Neuron (in vitro differentiated cells): ENCODE data around the gene GDF2.

Experiments used
- H2AFZ ChIP-seq: one replicate; pipeline ENCODE4 v1.6.1; 2013; ENCODE audit warnings: low read depth, mild to moderate bottlenecking, inconsistent platforms, low read length, moderate library complexity
- H3K27me3 ChIP-seq: one replicate; pipeline ENCODE4 v1.6.1; 2013; ENCODE audit warnings: low read length; ENCODE audit not compliant: insufficient read depth
- H3K36me3 ChIP-seq: one replicate; pipeline ENCODE4 v1.6.1; 2013; ENCODE audit warnings: low read length; ENCODE audit not compliant: insufficient read depth
- H3K4me1 ChIP-seq: one replicate; pipeline ENCODE4 v1.6.1; 2013; ENCODE audit warnings: low read length; ENCODE audit not compliant: insufficient read depth
- H3K4me3 ChIP-seq: 2 replicates; pipeline ENCODE4 v1.5.1; 2013; ENCODE audit warnings: mild to moderate bottlenecking, low read length, moderate library complexity
- H3K9me3 ChIP-seq: one replicate; pipeline ENCODE4 v1.6.1; 2013; ENCODE audit warnings: low read length

The GDF2 gene

GRCh38 chr10:47321521-47322195, 596 bp upstream of the GDF2 start:
- H2AFZ ChIP-seq, result no peak overlapping the region
- no peaks in the 10 kb centered on the region for H3K27me3 ChIP-seq
- H3K9me3 ChIP-seq, result no peaks in the 10 kb centered on the region
- H3K36me3 ChIP-seq, result no peaks in the 10 kb centered on the region
- peaks cover 6% of the 10 kb centered on the region for H3K4me1 ChIP-seq
- no peak overlapping the region for H3K4me3 ChIP-seq

GRCh38 chr10:47323087-47323486, 833 bp downstream of the GDF2 start:
- Histone ChIP-seq H3K36me3 (no peaks in the 10 kb centered on the region), H3K4me3 (no peak overlapping the region), H3K4me1 (no peaks in the 10 kb centered on the region), H2AFZ (no peak overlapping the region), H3K9me3 (no peaks in the 10 kb centered on the region), H3K27me3 (no peaks in the 10 kb centered on the region)

DNA sequence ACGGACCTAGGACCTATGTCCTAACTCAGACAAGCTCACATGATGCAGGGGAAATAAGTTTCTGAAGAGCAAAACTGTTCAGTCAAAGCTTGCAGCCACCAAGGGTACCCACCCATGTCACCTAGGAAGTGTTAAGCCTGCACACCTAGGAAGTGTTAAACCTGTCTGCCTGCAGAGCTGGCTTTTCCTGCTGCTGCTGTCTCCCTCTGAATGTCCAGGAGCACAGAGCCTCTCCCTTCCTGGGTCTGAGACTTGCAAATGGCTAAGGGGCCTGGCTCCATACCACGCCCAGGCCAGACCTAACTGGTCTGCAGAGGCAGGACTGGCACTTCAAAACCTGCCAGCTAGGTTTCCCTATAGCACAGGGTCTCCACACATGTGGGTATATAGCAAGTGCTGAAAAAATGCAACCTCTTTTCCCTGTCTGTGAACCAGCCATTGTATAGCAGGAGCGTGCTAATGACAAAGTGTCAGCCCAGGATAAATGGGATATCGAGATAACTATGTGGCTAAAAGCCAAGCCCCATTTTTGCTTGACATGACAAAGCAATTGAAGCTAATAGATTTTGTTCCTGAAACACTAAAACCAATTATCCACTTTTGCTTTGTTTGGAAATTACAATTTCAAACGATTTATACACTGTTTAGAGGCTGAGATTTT, 1.5 kb downstream of the GDF2 start:
- H2AFZ ChIP-seq, result no peak overlapping the region
- no peaks in the 10 kb centered on the region for H3K9me3 ChIP-seq
- no peaks in the 10 kb centered on the region for H3K36me3 ChIP-seq
- H3K4me3 ChIP-seq, result no peak overlapping the region
- H3K27me3 ChIP-seq, result no peaks in the 10 kb centered on the region
- no peaks in the 10 kb centered on the region for H3K4me1 ChIP-seq

GRCh38 chr10:47325303-47326291, 3.3 kb downstream of the GDF2 start:
- H3K36me3 ChIP-seq, result no peaks in the 10 kb centered on the region
- H2AFZ ChIP-seq, result no peak overlapping the region
- H3K4me3 ChIP-seq, result no peak overlapping the region
- no peaks in the 10 kb centered on the region for H3K4me1 ChIP-seq
- no peaks in the 10 kb centered on the region for H3K9me3 ChIP-seq
- no peaks in the 10 kb centered on the region for H3K27me3 ChIP-seq

GRCh38 chr10:47326306-47326926, 4.2 kb downstream of the GDF2 start:
- no peak overlapping the region for H3K4me3 ChIP-seq
- H3K36me3 ChIP-seq, result no peaks in the 10 kb centered on the region
- H3K27me3 ChIP-seq, result no peaks in the 10 kb centered on the region
- no peaks in the 10 kb centered on the region for H3K9me3 ChIP-seq
- no peak overlapping the region for H2AFZ ChIP-seq
- no peaks in the 10 kb centered on the region for H3K4me1 ChIP-seq

DNA sequence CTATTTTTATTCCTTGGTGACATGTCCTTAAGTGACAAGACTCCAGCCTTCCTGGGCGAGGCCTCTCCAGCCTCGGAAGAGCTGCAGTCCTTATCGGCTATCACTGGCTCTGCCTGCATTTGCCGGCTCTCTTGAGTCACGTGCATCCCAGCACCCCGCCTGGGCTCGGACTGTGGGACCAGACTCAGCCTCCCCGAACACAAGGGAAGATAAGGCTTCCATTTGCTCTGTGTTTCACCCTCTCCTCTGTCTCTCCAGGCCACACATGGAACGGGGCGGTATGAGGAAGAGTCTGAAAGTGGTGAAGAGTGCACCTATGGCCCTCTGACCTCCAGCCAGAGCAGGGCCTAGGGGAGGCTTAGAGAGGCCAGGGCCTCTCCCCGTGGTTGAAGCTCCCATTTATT, 4.7 kb downstream of the GDF2 start:
- Histone ChIP-seq H3K9me3 (no peaks in the 10 kb centered on the region), H3K27me3 (no peaks in the 10 kb centered on the region), H3K4me3 (no peak overlapping the region), H2AFZ (no peak overlapping the region), H3K4me1 (no peaks in the 10 kb centered on the region), H3K36me3 (no peaks in the 10 kb centered on the region)

GRCh38 chr10:47329855-47330254, 7.6 kb downstream of the GDF2 start:
- H3K36me3 ChIP-seq, result no peaks in the 10 kb centered on the region
- no peaks in the 10 kb centered on the region for H3K4me1 ChIP-seq
- no peak overlapping the region for H3K4me3 ChIP-seq
- no peaks in the 10 kb centered on the region for H3K9me3 ChIP-seq
- H2AFZ ChIP-seq, result no peak overlapping the region
- H3K27me3 ChIP-seq, result no peaks in the 10 kb centered on the region

DNA sequence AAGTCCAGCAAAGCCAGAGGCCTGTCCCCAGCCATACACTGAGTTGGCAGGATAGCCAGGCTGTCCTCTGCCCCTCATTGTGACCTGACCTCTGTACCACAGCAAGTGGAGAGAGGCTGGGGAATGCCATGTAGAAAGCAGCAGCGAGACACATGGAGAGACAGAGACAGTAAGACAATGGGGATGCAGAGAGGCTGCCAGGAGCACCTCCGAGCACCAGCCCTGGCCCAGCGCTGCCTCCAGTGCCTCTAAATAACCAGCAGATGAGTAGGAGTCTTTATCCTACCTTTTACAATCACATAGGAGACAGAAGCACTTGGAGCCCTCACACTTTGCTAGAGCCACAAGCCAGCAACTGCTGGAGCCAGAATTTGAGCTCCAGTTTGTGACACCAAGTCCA, 8.1 kb downstream of the GDF2 start:
- no peaks in the 10 kb centered on the region for H3K27me3 ChIP-seq
- H3K9me3 ChIP-seq, result no peaks in the 10 kb centered on the region
- no peaks in the 10 kb centered on the region for H3K4me1 ChIP-seq
- no peak overlapping the region for H2AFZ ChIP-seq
- no peaks in the 10 kb centered on the region for H3K36me3 ChIP-seq
- no peak overlapping the region for H3K4me3 ChIP-seq

GRCh38 chr10:47330804-47331203, 8.6 kb downstream of the GDF2 start:
- no peaks in the 10 kb centered on the region for H3K27me3 ChIP-seq
- no peaks in the 10 kb centered on the region for H3K4me1 ChIP-seq
- H3K4me3 ChIP-seq, result no peak overlapping the region
- H2AFZ ChIP-seq, result no peak overlapping the region
- H3K9me3 ChIP-seq, result no peaks in the 10 kb centered on the region
- H3K36me3 ChIP-seq, result no peaks in the 10 kb centered on the region

GRCh38 chr10:47331491-47331890, 9.2 kb downstream of the GDF2 start:
- Histone ChIP-seq H3K27me3 (no peaks in the 10 kb centered on the region), H3K4me1 (no peaks in the 10 kb centered on the region), H2AFZ (no peak overlapping the region), H3K9me3 (no peaks in the 10 kb centered on the region), H3K36me3 (no peaks in the 10 kb centered on the region), H3K4me3 (no peak overlapping the region)

GRCh38 chr10:47331954-47332353, 9.7 kb downstream of the GDF2 start:
- no peak overlapping the region for H3K4me3 ChIP-seq
- no peak overlapping the region for H2AFZ ChIP-seq
- H3K36me3 ChIP-seq, result no peaks in the 10 kb centered on the region
- H3K4me1 ChIP-seq, result no peaks in the 10 kb centered on the region
- no peaks in the 10 kb centered on the region for H3K9me3 ChIP-seq
- H3K27me3 ChIP-seq, result no peaks in the 10 kb centered on the region

- H3K27me3 ChIP-seq, result no peaks in the 10 kb centered on the region
- no peaks in the 10 kb centered on the region for H3K36me3 ChIP-seq
- no peak overlapping the region for H2AFZ ChIP-seq
- H3K4me1 ChIP-seq, result no peaks in the 10 kb centered on the region
- no peak overlapping the region for H3K4me3 ChIP-seq
- H3K9me3 ChIP-seq, result no peaks in the 10 kb centered on the region
These were observed 10.1 kb downstream of the GDF2 start for GRCh38 chr10:47332371-47332770.

DNA sequence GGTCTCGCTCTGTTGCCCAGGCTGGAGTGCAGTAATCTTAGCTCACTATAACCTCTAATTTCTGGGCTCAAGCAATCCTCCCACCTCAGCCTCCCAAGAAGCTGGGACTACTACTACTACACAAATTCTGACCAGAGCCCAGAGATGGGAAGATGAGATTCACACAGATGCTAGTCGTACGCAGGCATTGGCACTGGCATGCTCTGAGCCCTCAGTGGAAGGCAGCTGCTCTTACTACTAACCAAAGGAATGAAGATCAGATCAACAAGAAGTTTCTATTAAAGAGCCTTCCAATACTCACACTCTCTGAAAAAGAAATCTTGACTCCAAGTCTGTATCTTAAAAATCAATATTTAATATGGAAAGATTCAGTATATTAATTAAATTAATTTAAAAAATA, 10.7 kb downstream of the GDF2 start:
- no peaks in the 10 kb centered on the region for H3K36me3 ChIP-seq
- no peak overlapping the region for H3K4me3 ChIP-seq
- no peak overlapping the region for H2AFZ ChIP-seq
- no peaks in the 10 kb centered on the region for H3K4me1 ChIP-seq
- H3K27me3 ChIP-seq, result no peaks in the 10 kb centered on the region
- no peaks in the 10 kb centered on the region for H3K9me3 ChIP-seq
